Activated naive CD4-positive, alpha-beta T cell treated with anti-CD3 and anti-CD28 coated beads, Interleukin-2, amount 50 U/mL, for 72 hours (primary cell): ENCODE data around the gene F12. TPM values are rescaled to one million over a fixed set of nuclear protein-coding genes. Genes with fewer than 3 reads are reported as not detected.

Source experiments
- ATAC-seq, 2 donors: fragments of 150-1000 bp; cut with Tn5 transposase; 2 replicates each; pipeline ENCODE4 v1.10.0; 2021; ENCODE audit warnings: mild to moderate bottlenecking in 2 of 2, moderate library complexity in 2 of 2
- DNase-seq, 2 donors: peaks; one replicate each; pipeline ENCODE4 v3.0.0; 2021 to 2022; ENCODE audit warnings: low spot score in 2 of 2
- H3K27ac Mint-ChIP-seq, 2 donors: one replicate each; pipeline ENCODE4 v1.8.0; 2022; ENCODE audit warnings: mild to moderate bottlenecking in 2 of 2, mixed read lengths in 2 of 2
- H3K36me3 Mint-ChIP-seq, 2 donors: one replicate each; pipeline ENCODE4 v1.8.0; 2022; ENCODE audit warnings: mixed read lengths in 2 of 2
- H3K9me3 Mint-ChIP-seq, 2 donors: one replicate each; pipeline ENCODE4 v1.8.0; 2022; ENCODE audit warnings: mixed read lengths in 2 of 2
- total RNA-seq, 2 donors: library from RNA; stranded (reverse); gene quantifications; one replicate each; pipeline ENCODE4 v1.2.3, GENCODE V29; 2022

The F12 gene
- total RNA-seq, 2 donors from 2014 or later = 2.2 to 9.8 TPM

DNA sequence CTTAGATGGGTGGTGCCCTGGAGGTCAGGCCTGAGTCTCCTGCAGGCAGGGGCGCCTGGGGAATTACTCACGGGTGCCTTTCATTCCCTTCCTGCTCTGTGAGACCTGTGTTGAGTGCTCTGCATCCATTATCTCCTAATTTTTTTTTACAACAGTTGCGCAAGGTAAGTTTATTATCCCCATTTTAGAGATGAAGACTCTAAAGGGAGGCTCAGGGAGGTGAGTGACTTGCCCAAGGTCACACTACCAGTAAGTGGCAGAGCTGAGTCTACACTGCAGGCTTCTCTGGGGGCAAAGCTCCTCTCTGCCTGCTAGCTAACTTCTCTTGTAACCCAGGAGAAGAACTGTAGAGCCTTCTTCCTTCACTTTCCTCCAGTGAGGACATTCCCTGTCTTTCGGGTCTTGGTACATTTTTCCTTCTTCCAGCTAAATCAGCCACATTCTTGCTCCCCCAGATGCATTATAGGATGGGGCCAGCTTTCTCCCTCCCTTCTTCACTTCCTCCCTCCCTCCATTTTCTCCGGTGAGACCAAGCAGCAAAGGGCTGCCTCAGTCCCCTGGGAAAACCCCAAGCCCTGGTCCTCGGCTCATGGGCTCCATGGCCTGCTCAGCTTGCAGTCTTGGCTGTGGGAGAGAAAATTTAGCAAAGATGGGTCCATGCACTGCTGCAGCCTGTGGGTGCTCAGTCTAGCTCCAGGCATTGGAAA lies 39.0 kb upstream of the F12 start:
- ATAC-seq (no peak), DNase-seq (no peak)
- H3K9me3 Mint-ChIP-seq = no peaks in the 10 kb centered on the region
- peak overlapping the region; percentile 84 to 95 for H3K27ac Mint-ChIP-seq
- no peaks in the 10 kb centered on the region for H3K36me3 Mint-ChIP-seq

DNA sequence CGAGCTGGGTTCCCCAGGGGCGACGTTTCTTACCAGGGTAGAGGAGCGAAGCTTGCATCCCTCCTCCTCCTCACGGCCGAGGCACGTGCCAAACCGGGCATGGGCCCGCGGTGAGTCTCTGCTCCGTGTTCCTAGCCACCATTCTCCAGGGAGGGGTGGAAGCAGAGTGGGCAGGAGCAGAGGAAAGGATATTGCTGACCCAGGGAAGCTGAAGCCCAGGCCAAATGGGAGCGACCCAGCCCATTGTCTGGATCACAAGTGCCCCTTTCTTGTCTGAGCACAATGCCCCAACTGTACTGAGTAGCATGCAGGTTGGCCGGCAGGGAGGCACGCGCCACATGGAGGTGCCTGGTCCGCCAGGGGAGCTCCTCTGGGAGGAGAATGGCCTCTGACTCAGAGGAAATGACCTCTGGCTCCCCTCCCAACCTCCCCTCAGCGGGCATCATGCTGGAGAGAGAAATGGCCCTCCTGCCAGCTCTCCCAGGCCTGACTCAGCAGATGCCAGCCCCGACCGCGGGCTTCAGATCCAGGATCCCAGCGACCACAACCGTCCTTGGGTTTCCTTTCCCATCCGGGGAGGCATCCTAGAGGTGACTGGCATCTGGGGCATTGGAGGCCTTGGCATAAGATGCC lies 38.4 kb upstream of the F12 start:
- ATAC-seq (peak; percentile 1 to 36), DNase-seq (no peak)
- no peaks in the 10 kb centered on the region for H3K36me3 Mint-ChIP-seq
- H3K9me3 Mint-ChIP-seq = no peaks in the 10 kb centered on the region
- peak overlapping the region; percentile 36 to 84 for H3K27ac Mint-ChIP-seq

DNA sequence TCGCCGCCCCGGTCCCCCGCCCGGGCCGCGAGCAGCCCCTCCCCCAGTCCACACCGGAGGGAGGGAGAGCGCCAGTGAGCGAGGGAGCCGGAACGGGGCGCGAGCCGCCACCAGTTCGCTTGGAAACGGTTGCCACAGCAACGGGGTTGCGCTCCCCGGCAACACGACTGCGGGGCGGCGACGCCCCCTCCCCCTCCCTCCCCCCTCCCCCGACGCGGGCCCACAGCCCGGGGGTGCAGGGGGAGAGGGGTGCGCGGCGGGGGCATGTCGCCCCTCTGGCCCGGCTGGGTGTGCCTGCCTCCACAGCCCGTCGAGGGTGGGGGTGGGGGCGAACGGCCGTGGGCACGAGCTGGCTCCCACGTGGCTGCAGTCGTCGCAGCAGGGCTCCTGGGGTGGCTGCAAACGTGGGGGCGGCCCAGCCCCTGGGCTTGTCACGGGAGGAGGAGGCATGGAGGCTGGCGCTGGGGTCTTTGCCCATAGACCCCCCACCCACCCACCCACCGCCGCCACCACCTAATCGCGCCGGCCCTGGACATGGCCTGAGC lies 37.8 kb upstream of the F12 start:
- no peak overlapping the region for H3K27ac Mint-ChIP-seq
- peak; percentile 21 to 45 for ATAC-seq
- peak in 1 of 2 donors; percentile 67 for DNase-seq
- H3K9me3 Mint-ChIP-seq = no peaks in the 10 kb centered on the region
- H3K36me3 Mint-ChIP-seq = no peaks in the 10 kb centered on the region

DNA sequence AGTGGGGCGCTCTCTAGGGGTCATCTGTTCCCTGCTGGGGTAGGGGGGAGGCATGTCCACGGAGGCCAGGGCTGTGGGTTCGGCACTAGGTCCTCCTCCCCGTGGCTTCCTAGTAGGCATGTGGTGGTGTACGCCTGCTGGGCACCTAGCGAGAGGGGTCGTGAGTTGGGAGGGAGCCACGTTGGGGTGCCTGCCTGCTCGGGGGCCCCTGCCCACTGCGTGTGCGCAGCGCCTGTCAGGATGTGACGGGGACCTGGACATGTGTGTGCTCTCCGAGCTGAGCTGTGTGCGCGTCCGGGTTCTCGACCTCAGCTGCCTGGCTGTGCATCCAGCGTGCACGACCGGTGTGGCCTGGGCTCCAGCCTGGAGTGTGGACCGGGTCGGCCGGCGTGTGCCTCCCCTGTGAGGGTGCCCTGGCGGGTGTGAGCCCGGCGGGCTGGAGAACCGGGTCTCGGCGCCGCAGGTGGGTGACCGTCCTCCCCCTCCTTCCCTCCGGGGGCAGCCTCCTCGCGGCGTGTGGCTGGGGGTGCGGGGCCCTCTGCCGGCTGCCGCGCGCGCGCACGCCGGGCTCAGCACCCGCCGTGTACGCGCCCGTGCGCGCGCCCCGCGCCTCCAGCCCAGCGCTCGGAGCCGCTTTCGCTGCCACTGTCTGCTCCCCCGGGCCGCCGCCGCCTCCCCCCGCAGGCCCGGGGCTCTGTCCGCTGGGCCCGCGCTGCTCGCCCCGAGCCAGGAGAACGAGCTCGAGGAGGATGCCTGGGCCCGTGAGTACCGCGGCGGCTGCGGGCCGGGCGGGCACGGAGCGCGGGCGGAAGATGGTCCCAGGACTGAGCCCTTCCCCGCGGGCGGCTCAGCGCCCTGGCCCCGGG lies 37.1 kb upstream of the F12 start, which contains the start of gene PRR7:
Gene PRR7 (plus strand): TSS at position 615 of the 866 bp plus-strand sequence. CDS start 8,254 bp downstream, outside the sequence.
- Mint-ChIP-seq H3K36me3 (no peaks in the 10 kb centered on the region), H3K9me3 (no peaks in the 10 kb centered on the region), H3K27ac (peak within 1 kb of the TSS; percentile 67 to 84)
- ATAC-seq (peak; percentile 41 to 65), DNase-seq (peak in 1 of 2 donors; percentile 71)

DNA sequence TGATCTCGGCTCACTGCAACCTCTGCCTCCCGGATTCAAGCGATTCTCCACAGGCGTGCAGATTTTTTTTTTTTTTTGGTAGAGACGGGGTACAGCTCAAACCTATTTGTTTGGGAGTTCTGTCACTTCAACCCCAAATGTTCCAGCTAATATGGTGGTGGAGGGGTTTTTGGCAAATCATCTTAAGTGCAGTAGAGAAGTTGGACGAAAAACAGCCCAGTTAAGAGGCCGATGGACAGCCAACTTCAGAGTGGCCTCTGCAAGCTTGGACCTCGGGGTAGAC lies 36.5 kb upstream of the F12 start:
- no peak for DNase-seq
- no peaks in the 10 kb centered on the region for H3K9me3 Mint-ChIP-seq
- ATAC-seq = no peak
- no peaks in the 10 kb centered on the region for H3K36me3 Mint-ChIP-seq
- H3K27ac Mint-ChIP-seq = peak overlapping the region; percentile 67 to 73

DNA sequence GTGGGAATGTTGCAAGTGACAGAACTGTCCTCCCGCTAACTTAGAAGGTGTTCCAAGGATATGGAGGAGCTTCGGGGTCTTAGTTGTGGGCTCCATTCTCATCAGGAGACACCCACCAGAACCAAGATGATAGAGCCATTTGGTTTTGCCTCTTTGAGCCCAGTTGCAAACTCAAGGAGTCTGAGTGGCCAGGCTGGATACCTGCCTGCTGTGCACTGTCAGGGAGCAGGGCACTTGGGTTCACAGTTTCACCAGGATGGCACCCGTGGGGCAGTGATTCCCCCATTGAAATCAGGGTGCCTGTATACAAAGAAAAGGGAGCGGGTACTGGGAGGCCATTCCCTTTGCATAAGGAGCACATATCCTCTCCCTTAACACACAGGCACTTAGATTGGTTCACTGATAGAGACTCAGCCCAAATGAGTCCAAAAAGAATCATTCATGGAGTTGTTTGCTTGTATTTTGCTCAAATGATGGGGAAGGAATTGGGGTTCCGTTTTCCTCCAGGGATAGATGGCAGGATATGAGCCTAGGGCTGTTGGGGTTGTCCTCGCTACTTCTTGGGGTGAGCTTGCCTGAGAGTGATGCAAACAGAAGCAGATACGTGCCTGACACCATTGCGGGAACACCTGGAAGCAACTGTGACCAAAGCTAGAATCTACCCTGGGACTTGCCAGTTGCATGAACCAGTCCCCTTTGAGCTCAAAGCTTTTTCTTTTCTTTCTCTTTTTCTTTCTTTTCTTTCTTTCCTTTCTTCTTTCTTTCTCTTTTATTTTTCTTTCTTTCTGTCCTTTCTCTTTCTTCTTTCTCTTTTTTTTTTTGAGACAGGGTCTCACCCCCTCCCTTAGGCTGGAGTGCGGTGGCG lies 35.9 kb upstream of the F12 start:
- DNase-seq (peak in 1 of 2 donors; percentile 54), ATAC-seq (no peak)
- peaks cover 0 to 1% of the 10 kb centered on the region in 2 donors for H3K36me3 Mint-ChIP-seq
- peak overlapping the region; percentile 73 to 77 for H3K27ac Mint-ChIP-seq
- H3K9me3 Mint-ChIP-seq = no peaks in the 10 kb centered on the region

DNA sequence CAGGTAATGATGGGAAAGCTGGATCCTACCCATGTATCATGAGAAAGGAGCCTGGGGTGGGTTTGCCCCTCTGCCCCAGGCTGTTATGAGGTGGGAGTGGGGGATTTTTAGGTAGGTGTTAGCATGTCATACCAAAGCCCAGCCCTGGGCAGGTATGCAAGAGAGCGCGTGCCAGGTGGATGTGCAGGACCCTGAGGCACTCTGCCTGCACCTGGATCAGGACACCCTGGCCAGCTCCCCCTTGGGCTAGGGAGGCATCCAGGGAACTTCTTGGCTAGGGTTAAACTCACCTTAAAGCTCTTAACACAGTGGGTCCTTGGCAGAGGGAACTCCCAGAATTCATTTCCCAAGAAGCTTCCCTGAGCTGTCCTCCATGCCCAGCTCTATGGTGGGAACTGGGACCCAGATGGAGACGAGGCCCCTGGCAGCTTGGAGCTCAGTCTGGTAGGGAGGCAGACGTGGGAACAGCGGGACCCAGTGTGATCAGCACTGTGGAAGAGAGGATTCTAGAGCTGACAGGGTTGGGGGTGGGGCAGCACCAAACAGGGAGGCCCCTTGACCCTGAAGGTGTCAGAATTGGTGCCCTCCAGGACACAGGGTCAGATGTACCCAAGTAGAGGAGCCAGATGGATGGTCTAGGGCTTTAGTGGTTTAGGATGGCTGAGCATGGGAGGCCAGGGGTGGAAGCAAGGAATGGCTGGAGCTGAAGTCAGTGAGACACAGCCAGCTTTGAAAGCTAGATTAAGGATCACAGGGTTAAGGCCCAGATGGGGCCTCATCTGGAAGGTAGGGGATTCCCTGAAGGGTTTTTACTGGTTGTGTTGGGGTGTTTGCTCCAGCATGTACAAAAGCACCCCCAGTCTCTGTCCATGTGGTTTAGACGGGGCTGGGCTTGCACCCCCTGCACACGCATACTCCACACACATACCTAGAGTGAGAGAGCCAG lies 35.0 kb upstream of the F12 start:
- ATAC-seq (no peak), DNase-seq (peak in 1 of 2 donors; percentile 54)
- Mint-ChIP-seq H3K27ac (peak overlapping the region; percentile 73 to 77), H3K9me3 (no peaks in the 10 kb centered on the region), H3K36me3 (peaks cover 5 to 10% of the 10 kb centered on the region in 2 donors)

DNA sequence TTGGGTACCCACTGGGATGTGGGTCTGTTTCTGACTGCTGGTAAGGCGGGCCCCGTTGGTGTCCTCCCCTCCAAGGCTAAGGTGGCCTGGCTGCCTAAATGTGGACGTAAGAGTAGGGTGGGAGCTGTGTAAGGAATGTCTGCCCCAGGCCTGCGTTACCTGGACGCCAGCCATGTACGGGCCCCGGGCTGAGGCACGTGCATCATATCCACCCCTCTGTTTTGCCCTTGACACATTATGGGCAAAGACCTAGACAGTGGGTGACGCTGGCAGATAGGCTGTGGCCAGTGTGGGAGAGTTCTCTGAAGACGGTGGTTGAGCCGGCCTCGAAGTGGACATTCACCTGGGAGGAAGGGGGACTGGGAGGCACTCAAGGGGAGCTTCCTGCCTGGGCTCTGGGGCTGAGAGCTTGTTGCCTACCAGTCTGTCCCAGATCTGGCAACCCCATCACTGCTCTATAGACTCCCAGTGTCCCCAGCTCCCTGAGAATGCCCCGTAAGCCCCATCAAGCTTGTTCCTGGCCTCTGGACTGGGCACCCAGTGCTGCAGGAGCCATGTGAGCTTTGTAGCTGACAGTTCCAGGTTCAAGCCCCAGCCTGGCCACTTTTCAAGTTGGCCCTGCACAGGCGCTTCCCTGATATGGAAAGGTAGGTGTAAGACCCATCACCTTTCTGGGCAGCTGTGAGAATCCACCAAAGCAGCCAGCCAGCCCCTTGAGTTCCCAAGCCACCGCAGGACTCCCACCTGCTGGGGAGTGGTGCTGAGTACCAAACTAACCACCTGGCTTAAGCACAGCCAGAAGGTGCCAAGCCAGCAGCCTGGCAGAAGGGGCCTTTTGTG lies 34.0 kb upstream of the F12 start:
- ATAC-seq (no peak), DNase-seq (peak in 1 of 2 donors; percentile 52)
- H3K36me3 Mint-ChIP-seq = peaks cover 7 to 14% of the 10 kb centered on the region in 2 donors
- H3K27ac Mint-ChIP-seq = peak overlapping the region in 1 of 2 donors; percentile 73
- no peaks in the 10 kb centered on the region for H3K9me3 Mint-ChIP-seq

DNA sequence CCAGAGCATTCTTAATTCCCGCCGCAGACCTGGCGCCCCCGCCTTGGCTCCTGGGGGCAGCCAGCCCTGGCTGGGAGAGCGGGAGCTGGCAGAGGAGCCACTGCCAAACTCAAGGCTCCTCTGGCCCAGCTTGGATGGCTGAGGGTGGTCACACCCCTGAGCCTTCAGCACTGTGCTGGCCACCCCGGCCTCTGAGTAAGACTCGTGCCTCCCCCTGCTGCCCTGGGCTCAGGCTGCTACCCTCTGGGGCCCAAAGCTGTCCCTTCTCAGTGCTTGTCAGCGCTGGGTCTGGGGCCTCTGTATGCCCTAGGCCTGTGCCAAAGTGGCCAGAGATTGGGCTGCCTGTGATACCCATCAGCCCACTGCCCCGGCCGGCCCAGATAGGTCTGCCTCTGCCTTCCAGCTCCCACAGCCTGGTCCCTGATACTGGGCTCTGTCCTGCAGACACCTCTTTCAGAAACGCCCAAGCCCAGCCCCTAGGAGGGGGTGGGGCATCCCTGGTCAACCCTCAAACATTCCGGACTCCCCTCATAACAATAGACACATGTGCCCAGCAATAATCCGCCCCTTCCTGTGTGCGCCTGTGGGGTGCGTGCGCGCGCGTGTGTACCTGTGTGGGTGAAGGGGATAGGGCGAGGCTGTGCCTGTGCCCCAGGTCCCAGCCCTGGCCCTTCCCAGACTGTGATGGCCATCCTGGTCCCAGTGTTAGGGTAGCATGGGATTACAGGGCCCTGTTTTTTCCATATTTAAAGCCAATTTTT lies 32.9 kb upstream of the F12 start:
- Mint-ChIP-seq H3K9me3 (no peaks in the 10 kb centered on the region), H3K36me3 (peaks cover 16 to 20% of the 10 kb centered on the region in 2 donors), H3K27ac (peak overlapping the region; percentile 63 to 86)
- ATAC-seq (no peak), DNase-seq (peak in 1 of 2 donors; percentile 56)

DNA sequence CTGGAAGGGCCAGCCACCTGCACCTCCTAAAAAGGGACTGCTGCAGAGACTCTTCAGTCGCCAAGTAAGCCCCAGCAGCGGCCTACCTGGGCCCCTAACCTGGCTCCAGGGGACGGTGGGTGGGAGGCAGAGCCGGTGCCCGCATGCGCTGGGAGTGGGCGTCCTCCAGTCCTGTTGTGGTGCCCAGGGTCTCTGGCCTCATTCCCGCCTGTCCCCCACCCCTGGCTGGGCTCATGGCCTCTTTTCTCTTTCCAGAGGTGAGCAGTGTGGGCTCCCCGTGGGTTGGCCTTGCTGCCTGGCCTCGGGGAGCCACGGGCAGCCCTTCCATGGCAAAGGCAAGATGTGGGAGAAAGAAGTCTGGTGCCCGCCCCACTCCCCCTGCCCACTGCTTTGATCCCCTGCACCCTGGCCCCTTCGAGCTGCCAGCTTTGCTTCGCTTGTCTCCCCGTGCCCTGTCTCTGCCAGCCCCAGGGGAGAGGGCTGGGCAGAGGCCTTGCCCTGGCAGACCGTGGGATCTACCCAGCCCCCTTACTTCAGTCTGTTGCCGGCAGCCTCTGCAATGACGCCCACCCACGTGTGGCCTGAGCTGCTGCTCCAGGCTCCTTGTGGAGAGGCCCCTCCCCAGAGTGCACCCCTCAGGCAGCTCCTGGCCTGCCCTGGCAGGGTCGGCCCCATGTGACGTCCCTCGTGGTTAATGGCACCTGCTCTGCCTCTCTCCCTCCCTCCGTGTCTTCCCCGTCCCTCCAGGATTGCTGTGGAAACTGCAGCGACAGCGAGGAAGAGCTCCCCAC lies 31.8 kb upstream of the F12 start:
- DNase-seq (no peak), ATAC-seq (no peak)
- Mint-ChIP-seq H3K9me3 (no peaks in the 10 kb centered on the region), H3K36me3 (peaks cover 22 to 26% of the 10 kb centered on the region in 2 donors), H3K27ac (peak overlapping the region; percentile 77 to 86)

DNA sequence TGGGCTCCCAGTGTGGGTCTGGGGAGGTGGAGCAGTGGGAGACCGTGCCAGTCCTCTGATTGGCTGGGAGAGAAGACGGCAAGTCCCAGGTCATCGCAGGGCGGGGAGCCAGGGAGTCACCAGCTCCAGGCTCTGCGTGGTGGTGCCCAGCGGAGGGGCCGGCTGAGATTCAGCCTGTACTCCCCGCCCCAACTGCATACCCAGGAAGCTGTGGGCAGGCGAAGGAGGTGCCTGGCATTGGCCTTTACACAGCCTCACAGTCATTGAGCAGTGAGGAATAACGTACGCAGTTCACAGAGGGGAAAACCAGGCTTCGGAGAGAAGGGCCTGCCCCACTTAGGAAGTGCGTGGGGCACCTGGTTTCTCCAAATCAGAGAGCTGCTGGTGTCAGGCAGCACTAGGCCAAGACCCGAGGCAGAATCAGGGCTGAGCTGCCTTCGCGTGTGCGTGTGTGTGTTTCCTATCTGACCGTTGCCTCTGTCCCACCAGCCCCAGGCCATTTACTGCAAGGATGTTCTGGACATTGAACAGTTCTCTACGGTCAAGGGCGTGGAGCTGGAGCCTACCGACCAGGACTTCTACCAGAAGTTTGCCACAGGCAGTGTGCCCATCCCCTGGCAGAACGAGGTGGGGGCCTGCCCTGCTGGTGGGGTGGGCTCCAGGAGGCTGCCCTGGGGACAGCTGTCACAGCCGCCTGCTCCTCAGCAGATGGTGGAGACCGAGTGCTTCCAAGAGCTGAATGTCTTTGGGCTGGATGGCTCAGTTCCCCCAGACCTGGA lies 31.0 kb upstream of the F12 start:
- ATAC-seq (peak; percentile 51 to 92), DNase-seq (peak in 1 of 2 donors; percentile 77)
- Mint-ChIP-seq H3K27ac (peak overlapping the region; percentile 72 to 84), H3K36me3 (peaks cover 22 to 29% of the 10 kb centered on the region in 2 donors), H3K9me3 (no peaks in the 10 kb centered on the region)

DNA sequence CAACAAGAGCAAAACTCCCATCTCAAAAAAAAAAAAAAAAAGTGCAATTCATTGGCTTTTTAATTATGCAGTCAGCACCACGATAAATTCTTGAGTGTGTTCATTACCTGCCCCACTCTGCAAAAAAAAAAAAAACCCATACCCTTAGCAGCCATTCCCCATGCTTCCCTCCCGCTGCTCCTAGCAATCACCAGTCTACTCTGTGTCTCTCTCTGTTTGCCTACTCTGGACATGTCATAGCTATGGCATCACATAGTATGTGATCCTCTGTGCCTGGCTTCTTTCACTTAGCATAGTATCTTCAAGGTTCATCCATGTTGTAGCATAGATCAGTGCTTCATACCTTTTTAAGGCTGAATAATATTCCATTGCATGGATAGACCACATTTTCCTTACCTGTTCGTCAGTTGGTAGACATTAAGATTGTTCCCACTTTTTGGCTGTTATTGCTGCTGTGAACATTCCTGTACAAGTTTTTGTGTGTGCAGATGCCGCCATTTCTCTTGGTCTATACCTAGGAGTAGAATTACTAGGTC lies 30.2 kb upstream of the F12 start:
- no peaks in the 10 kb centered on the region for H3K9me3 Mint-ChIP-seq
- peak overlapping the region; percentile 7 to 72 for H3K27ac Mint-ChIP-seq

More for the DNA sequence above, 30.2 kb upstream of the F12 start:
- ATAC-seq (no peak), DNase-seq (no peak)
- H3K36me3 Mint-ChIP-seq = peaks cover 22 to 29% of the 10 kb centered on the region in 2 donors
